KG1 (cell line): ENCODE data around the gene TRIM17.
"Not testable (repeated sequence)": the region's sequence is repeated elsewhere in the genome, so short reads cannot be mapped to it uniquely, and the experiment has no call there.

ENCODE experiments used
- DNase-seq: peaks from one replicate; lab custom pipeline; 2025; lab: John Stamatoyannopoulos, UW

The TRIM17 gene

DNA sequence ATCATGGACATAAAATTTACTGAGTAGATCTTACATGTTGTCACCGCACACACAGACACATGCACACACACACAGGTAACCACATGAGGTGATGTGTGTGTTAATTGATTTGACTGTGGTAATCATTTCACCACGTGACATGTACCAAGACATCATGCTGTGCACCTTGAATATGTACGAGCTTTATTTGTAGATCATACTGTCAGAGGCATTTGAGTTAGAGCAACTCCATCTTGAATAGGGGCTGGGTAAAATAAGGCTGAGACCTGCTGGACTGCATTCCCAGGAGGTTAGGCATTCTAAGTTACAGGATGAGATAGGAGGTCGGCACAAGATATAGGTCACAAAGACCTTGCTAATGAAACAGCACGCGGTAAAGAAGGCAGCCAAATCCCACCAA is 31.7 kb upstream of the TRIM17 start:
- no peak for DNase-seq

DNA sequence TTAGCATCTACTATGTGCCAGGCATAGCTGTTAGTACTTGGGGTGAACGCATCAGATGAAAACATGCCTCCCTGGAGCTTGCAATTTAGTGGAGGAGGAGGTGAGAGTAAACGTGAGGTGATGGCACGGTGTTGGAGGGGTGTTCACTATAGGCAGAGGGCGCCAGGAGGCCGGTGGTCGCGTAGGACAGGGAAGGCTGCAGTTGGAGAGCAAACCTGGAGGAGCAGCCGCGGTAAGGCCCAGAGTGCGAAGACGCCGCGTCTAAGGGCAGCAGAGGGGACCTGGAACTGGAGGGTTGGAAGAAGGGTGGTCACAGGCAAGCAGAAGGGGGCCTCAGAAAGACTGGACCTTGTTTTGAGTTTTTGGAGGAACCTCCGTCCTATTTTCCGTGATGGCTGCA is 30.2 kb upstream of the TRIM17 start:
- DNase-seq: no peak

DNA sequence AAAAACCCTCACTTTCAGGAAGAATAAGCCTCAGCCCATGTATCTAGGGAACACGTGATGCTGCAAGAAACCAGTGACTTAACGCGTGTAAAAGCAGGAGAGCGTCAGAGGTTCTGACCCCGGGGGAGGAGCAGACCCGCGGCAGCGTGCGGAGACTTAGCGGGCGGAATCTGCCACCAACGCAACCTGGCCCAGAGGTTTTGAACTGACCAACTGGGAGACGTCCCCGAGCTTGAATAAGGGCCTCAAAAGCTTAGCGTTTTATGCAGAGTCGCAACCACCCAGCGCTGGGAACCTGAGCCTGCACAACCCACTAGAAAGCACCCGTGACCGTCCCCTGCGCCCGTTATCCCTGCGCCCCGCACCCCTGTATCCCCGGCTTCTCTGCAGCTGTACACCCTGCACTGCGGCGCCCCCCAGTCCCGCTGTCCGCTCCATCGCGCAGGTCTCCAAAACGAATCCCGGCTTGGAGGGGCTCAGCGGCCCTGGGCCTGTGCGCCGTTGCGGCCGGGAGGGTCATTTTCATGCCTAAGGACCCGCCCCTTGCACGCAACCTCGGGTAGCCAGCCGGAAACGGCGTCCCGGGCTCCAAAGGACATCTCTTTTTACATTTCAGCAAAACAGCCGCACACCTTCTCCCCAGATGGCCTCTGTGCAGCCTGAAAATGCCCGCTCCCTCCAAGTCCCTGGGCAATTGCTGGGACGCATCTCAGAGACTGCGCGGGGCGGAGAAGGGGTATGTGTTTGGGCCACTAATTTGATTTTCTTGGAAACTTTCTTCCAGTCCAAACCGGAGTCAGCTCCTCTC is 29.4 kb upstream of the TRIM17 start:
- no peak for DNase-seq

DNA sequence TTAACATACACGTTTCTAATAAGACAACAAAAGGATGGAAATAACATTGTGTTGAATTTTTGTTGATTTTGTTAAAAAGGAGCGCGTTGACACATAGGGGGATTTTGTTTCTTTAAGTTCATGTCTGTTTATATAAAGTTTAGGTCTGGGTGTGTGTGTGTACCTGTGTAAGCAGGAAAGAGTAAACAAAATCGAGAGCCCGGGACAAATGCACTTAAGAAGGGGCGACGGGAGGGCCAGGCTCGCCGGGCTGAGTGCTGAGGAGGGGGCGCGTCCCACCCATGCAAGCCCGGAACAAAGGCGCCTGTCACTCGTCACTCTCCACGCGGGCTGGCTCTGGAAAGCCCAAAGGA is 28.8 kb upstream of the TRIM17 start:
- no peak for DNase-seq

DNA sequence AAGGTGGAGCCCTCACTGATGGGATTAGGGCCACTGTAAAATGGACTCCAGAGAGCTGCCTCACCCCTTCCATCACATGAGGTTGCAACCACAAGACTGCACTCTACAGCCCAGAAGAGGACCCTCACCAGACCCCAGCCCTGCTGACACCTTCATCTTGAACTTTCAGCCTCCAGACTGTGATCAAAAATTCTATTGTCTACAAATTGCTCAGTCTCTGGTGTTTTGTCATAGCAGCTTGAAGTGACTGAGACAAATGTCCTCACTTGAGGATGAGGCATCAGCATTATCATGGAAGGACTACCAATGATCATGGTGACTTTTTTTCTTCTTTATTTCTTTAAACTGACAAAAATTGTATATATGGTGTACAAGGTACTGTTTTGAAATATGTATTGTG is 26.7 kb upstream of the TRIM17 start:
- DNase-seq: no peak

DNA sequence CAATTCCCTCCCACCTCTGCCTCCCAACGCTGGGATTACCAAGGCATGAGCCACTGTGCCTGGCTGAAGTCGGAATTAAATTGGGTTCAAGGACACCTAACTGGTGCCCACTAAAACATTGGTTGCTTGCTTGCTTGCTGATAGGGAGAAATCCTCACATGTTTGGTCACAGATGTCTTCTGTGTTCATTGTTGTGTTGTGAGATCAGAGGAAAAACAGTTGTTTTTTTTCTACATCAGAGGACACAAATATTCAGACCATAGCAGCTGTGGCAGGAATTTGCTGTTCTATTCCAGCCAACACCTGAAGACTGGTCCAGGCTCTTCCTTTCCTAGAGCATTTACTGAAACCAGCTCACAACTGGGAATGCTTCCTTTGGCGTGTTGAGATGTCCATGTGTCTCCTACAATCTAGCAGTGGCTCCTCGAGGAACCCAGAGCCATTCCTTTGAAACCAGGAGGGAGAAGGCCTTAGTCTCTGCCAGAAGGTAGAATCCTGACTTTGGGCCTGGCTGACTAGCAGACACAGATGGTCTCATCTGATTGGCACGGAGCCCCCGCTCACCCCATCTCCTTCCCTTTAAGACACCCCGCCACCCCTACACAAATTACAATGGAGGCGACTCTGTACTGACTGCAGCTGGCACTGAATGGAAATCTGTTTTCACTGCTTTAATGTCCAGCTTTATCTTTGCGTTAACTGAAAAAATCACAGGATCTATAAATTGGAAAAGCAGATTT is 24.3 kb upstream of the TRIM17 start:
- DNase-seq: no peak

DNA sequence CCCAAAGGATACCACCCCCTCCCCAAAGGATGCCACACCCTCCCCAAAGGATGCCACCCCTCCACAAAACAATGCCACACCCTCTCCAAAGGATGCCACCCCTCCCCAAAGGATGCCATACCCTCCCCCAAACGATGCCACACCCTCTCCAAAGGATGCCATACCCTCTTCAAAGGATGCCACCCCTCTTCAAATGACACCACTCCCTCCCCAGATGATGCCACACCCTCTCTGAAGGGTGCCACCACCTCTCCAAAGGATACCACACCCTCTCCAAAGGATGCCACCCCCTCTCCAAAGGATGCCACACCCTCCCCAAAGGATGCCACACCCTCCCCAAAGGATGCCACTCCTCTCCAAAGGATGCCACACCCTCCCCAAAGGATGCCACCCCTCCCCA is 21.6 kb upstream of the TRIM17 start:
- DNase-seq: no peak

DNA sequence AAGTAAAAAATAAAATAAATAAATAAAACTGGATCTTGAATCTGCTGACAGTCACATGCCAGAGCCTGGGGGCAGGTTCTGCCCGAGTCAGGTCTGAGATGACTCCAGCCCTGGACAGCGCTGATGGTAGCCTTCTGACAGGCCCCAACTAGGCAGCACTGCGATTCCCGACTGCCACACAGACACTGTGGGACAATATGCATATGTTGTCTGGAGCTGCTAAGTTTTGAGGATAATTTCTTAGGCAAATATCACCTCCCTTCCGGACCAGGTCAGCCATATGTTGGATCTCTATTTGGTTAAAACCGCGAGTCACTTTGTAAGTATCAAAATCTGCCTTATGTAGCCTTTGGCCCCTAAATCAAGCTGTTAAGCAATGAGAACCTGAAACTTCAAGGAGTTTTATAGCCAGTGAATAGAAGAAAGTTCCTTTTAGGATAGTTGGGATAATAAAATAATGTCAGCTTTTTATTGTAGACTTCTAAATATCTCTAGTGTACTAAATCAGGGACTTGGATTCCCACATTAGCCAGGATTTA is 20.8 kb upstream of the TRIM17 start:
- DNase-seq: no peak

DNA sequence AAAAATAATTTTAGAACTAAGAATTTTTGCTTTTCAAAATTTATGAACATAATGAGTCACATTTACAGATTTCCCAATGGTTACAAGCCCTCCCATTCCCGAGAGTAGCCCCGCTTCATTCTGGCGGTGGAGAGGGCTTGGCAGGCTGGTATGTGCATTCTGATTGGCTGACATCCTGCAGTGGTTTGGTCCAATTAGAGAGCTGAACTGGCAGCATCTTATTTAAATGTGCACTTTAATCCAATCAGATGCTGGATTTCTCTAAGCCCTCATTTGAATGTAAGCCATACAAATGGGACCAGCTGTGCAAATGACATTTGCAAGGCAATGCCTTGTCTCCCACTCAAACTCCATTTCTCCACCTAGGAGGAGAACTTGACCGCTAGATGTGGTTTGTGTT is 18.0 kb upstream of the TRIM17 start:
- no peak for DNase-seq

DNA sequence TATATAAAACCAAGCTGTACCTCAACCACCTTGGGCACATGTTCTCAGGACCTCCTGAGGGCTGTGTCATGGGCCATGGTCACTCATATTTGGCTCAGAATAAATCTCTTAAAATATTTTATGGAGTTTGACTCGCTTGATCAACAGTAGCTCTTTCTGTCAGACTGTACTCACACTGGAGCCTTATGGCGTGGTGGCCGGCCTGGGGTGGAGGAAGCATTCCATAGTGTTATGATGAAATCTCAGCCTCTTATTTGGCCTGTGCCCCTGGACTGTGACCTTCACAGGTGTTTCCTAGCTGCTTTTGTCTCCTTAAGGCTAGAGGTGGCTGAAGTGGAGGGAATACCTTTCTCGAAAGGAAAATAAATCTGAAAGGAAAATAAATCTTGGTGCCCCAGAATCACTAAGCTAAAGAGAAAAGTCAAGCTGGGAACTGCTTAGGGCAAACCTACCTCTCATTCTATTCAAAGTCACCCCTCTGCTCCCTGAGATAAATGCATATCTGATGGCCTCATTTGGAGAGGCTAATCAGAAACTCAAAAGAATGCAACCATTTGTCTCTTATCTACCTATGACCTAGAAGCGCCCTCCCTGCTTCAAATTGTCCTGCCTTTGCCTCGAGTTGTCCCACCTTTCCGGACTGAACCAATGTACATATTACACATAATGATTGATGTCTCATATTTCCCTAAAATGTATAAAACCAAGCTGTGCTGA is 16.8 kb upstream of the TRIM17 start:
- not testable (repeated sequence) for DNase-seq

DNA sequence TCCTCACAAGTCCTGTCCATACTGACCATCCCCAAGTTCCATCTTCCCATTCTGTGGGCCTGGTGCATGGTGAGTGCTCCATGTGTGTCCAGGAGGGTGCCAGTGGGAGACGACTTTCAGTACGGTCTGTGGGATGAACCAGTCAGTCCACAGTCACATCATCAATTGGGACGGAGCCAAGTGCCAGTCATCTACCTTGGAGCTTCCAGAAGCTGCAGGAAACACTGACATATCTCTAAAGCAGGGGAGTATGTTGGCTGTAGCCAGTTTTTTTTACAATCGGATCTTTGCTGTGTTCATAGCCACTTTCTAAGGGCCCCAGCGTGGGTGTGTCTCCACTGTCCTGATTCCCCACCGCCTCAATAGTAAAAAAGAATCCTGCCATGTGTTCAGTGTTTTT is 13.6 kb upstream of the TRIM17 start:
- no peak for DNase-seq

DNA sequence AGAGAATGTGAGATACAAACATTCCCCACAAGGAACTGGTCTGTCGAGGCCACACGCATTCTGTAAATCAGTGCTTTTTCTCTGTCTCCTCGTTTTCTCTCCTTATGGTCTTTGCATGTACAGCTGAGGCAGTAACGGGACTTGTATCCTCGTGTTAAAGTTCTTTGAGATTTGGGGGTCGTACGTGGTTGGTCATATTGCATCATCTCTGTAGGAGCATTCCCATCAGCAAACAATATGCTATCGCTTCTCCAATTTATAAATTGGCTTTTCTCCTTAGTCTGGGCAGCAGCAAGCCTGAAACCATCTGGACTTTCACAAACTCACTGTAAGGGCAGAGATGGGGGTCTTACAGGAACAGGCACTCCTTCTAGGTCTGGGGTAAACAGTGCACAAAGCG is 13.0 kb upstream of the TRIM17 start:
- DNase-seq: no peak

DNA sequence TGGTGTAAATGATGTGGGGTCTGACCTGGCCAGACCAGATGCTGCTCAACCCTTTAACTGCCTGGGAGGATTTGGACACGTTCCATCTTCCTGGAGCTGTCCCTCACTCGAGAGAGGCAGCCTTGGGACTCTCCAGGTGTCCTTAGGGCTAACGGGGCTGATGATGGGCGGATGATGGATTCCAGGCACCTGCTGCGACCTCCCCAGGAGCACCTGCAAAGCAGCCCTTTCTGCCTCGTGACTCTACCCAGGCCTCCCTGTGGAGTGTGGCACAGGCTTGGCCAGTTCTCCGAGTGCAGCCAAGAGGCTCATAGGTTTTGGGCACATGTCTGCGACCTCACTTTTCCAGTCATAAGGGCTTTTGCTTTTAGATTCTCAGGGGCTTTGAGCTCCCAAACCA is 12.3 kb upstream of the TRIM17 start:
- DNase-seq: no peak

DNA sequence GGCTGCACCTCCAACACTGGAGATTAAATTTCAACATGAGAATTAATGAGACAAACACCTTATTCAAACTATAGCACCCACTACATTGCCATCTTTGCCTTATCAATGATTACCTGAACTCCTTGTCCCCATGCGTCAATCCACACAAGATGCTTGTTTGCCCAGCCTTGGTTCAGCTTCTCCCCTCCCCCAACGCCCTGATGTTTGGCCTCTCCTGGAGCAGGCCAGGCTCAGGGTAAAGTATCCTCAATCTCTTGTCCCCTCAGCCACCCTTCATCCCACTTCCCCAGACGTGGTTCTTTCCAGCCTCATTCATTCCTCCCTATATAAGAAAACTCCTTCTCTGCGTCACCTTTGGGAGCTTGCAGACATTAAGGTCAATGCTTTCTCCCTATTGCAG is 11.8 kb upstream of the TRIM17 start:
- DNase-seq: no peak

DNA sequence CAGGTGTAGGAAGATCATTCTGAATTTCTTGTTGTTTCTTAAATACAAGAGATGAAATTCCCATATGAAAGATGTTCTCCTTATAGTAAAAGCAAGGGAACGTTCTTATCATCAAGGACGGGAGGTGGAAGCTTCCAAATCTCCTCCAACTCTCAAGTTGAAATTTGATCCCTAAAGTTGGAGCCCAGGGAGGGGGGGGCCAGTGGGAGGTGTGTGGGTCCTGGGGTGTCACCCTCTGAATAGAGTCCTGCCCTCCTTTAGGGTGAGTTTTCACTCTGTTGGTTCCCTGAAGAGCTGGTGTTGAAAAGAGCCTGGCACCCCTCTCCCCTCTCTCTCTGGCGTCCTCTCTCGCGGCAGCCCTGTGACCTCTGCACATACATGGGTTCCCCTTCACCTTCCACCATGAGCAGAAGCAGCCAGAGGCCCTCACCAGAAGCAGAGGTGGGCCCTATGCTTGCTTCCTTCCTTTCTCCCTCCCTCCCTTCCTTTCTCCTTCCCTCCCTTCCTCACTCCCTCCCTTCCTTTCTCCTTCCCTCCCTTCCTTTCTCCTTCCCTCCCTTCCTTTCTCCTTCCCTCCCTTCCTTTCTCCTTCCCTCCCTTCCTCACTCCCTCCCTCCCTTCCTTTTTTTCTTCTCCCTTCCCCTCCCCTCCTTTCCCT is 10.0 kb upstream of the TRIM17 start:
- no peak for DNase-seq

DNA sequence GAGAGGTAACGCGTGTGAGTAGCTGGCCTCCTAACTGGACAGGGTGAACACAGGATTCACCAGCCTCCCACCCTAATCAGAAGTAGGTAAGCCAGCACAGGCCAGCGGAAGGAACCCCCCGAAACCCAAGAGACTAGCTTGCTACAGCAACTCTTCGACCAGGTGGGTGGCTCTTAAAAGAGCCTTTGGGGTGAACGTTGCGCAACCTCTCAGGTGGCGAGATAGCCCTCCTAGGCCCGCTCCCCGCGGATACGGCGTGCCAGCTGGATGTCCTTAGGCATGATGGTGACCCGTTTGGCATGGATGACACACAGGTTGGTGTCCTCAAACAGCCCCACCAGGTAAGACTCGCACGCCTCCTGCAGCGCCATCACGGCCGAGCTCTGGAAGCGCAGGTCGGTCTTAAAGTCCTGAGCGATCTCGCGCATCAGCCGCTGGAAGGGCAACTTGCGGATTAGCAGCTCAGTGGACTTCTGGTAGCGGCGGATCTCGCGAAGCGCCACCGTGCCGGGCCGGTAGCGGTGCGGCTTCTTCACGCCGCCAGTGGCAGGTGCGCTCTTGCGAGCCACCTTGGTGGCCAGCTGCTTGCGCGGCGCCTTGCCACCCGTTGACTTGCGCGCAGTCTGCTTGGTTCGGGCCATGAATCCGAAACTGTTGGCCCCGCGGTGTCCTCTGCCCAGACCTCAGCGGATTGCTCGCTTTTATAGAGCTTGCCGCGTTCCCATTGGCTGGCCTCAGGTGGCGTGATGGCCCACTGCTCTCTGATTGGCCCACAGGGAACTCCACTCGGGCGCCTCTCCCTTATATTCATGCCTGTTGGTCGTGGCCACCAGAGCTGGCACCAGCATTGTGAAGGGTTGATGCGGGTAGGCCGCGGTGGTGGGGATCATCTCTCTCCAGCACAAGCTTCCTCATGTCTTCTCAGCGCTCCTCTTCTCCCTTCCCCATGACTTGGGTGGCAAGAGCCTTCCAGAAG is 8.3 kb upstream of the TRIM17 start:
- no peak for DNase-seq

DNA sequence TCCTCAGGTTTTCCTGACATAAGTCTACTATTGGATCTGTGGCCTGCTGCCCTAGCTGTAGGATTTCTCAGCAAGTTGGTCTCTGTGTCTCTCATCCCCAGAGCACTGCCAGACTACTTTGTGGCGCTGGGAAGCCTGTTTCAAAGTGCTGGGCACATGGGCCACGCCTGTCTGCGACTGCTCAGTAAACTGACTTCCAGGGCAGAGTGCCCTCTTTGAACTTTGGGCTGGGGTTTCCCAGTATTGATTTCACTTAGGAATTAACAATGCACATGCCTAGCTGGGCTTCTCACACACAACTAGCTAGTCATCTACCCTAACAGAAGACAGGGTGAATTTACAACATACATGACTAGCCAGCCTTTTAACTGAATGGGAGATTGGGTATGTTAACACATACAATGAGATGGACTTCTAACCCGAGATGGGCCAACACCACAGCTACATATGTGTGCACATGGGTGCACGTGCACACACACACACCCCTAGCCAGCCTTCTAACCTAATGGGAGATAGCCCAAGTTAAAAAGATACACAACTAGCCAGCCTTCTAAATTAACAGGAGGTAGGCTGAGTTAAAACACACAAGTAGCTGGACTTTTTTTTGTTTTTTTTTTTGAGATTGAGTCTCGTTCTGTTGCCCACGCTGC is 6.9 kb upstream of the TRIM17 start:
- no peak for DNase-seq

DNA sequence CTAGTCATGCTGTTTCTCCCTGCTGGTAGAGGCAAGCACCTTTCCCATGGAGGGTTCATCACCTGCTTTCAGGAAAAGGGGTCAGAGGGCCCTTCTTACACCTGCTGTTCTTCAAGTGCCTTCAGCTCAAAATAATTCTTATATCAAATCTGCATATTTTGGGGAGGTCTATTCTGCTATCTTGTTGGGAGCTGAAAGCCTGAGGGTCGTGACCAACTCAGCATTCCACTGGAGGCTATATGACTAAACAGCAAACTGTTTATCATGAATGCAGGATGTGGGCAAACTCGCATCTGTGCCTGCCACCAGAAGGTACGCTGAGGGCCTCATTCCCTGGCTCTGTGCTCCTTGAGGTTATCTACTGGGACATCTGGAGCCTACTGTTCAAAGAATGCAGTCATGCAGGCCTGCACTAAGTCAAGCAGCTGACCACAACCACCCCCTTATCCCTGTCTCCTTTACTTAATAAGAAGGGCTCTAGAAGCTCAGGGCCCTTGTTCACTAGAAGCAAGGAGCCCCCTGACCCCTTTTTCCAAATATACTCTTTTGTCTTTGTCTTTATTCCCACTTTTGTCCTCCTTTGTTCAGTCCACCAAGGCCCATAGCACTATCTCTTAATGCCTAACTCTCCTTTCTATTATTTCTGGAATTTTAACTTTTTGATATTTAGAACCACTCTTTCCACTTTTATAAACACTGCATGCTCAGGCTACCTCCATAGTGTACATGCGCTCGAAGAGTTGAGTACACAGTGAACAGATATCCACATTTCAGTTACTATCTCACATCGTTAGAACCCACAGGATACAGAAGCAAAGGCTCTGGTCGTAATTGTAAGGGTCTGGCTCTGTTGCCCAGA is 4.5 kb upstream of the TRIM17 start:
- DNase-seq: no peak

DNA sequence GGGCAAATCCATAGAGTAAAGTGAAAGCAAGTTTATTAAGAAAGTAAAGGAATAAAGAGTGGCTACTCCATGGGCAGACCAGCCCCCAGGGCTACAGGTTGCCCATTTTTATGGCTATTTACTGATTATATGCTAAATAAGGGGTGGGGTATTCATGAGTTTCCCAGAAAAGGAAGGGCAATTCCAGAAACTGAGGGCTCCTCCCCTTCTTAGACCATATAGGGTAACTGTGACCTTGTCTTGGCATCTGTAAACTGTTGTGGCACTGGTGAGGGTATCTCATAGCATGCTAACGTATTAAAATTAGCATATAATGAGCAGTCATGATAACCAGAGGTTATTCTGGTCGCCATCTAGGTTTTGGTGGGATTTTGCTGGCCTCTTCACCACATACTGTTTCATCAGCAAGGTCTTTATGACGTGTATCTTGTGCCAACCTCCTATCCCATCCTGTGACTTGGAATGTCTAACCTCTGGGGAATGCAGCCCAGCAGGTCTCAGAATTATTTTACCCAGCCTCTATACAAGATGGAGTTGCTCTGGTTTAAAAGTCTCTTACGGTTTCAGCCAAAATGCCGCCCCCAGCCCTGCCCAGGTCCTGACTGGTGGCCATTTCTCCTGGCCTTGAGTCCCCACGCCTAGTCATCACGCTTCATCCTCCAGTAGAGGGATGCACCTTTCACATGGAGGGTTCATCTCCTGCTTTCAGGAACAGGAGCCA is 982 bp upstream of the TRIM17 start:
- no peak for DNase-seq
